ENCODE measurements around the gene ADIPOR2.
"Not testable (repeated sequence)": the region's sequence is repeated elsewhere in the genome, so short reads cannot be mapped to it uniquely, and the experiment has no call there.

The ADIPOR2 gene

GRCh38 chr12:1732914-1733313 is 42.0 kb downstream of the ADIPOR2 start:
- no peak for DNase-seq (ENCODE audit: low read depth, low spot score)

DNA sequence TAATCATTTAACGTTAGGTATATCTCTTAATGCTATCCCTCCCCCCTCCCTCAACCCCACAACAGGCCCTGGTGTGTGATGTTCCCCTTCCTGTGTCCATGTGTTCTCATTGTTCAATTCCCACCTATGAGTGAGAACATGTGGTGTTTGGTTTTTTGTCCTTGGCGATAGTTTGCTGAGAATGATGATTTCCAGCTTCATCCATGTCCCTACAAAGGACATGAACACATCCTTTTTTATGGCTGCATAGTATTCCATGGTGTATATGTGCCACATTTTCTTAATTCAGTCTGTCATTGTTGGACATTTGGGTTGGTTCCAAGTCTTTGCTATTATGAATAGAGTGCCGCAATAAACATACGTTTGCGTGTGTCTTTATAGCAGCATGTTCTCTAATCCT is 42.8 kb downstream of the ADIPOR2 start:
- DNase-seq (ENCODE audit: low read depth, low spot score) = not testable (repeated sequence)

DNA sequence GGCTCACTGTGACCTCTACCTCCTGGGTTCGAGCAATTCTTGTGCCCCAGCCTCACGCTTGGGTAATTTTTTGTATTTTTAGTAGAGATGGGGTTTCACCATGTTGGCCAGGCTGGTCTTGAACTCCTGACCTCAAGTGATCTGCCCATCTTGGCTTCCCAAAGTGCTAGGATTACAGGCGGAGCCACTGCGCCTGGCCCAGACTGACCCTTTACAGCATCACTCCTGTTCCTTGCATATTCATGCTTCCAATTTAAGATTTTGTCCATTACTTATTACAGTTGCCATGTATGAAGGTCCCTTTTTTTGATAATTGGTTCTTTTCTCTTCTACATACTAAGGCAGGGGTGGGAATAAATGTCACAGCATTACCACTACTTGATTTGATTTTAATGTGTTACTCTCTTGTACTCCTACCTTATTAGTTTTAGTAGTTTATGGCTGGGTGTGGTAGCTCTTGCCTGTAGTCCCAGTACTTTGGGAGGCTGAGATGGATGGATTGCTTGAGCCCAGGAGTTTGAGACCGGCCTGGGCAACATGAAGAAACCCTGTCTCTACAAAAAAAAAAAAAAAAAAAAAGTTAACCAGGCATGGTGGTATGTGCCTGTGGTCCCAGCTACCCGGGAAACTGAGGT is 46.9 kb downstream of the ADIPOR2 start:
- no peak for DNase-seq (ENCODE audit: low read depth, low spot score)

GRCh38 chr12:1738446-1738845 is 47.6 kb downstream of the ADIPOR2 start:
- DNase-seq (ENCODE audit: low read depth, low spot score) = no peak

- DNase-seq (ENCODE audit: low read depth, low spot score) = no peak
Measured at GRCh38 chr12:1739368-1739767, 48.5 kb downstream of the ADIPOR2 start.

DNA sequence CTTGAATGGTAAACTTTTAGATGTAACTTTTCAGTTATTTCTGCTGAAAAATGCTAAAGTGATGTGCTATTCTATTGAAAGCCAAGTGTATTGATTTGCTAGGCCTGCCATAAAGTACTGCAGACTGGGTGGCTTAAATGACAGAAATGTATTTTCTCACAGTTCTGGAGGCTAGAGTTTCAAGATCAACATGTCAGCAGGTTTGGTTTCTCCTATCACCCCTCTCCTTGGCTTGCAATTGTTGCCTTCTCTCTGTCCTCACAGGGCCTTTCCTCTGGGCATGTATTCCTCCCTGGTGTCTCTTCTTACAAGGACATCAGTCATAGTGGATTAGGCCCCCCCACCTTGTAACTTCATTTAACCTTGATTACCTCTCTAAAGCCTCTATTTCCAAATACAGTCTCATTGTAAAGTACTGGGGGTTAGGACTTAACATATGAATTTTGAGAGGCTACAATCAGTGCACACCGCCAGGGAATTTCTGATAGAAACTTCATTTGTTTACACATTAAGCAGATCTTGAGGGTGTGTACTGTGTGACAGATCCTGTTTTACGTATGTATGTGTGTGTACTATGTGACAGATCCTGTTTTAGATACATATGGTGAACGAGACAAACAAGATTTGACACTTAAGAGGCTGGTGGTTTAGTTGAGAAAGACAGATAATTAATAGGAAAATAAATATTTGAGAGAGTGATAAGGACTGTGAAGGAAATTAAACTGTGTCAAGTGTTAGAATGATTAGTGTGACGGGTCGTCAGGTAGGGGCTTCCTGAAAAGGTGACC is 49.5 kb downstream of the ADIPOR2 start:
- DNase-seq (ENCODE audit: low read depth, low spot score) = no peak

- DNase-seq (ENCODE audit: low read depth, low spot score) = no peak
Measured at GRCh38 chr12:1741154-1741949, 50.5 kb downstream of the ADIPOR2 start.

GRCh38 chr12:1744932-1745331 is 54.1 kb downstream of the ADIPOR2 start:
- DNase-seq (ENCODE audit: low read depth, low spot score) = no peak

GRCh38 chr12:1747609-1748008 is 56.7 kb downstream of the ADIPOR2 start:
- no peak for DNase-seq (ENCODE audit: low read depth, low spot score)

GRCh38 chr12:1749019-1749418 is 58.1 kb downstream of the ADIPOR2 start:
- DNase-seq (ENCODE audit: low read depth, low spot score) = no peak

DNA sequence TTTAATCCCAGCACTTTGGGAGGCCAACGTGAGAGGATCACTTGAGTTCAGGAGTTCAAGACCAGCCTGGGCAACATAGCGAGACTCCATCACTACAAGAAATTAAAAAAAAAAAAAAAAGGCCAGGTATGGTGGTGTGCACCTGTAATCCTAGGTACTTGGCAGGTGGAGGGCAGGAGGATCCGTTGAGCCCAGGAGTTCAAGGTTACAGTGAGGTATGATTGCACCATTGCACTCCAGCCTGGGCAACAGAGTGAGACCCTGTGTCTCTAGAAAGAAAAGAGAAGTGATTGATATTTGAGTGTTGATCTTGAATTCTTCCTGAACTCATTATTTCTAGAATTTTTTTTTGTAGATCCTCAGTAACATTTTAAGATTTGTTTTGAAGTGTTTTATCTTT is 59.4 kb downstream of the ADIPOR2 start:
- no peak for DNase-seq (ENCODE audit: low read depth, low spot score)

DNA sequence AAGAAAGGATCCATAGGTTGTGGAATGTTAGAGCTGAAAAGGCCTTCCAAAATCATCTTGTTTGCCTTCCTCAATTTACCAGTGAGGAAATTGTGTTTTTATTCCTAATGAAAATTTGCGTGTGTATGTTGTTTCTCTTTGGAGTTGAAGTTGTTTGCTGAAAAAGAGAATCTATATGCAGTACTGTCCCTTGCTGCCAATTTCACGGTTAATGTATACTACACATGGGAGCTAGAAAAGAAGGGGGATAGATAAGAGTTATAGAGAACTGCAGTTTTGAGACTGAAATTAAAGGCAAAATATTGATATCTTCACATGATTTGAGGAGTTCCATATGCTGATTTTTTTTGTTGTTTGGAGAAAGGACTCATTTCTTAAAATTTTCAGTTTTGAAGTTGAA is 67.5 kb downstream of the ADIPOR2 start:
- DNase-seq (ENCODE audit: low read depth, low spot score) = no peak

GRCh38 chr12:1758887-1759286 is 68.0 kb downstream of the ADIPOR2 start:
- no peak for DNase-seq (ENCODE audit: low read depth, low spot score)

GRCh38 chr12:1760566-1761382 is 69.9 kb downstream of the ADIPOR2 start:
- DNase-seq (ENCODE audit: low read depth, low spot score) = no peak

GRCh38 chr12:1761857-1762256 is 71.0 kb downstream of the ADIPOR2 start:
- no peak for DNase-seq (ENCODE audit: low read depth, low spot score)

GRCh38 chr12:1763153-1763552 is 72.3 kb downstream of the ADIPOR2 start:
- no peak for DNase-seq (ENCODE audit: low read depth, low spot score)

DNA sequence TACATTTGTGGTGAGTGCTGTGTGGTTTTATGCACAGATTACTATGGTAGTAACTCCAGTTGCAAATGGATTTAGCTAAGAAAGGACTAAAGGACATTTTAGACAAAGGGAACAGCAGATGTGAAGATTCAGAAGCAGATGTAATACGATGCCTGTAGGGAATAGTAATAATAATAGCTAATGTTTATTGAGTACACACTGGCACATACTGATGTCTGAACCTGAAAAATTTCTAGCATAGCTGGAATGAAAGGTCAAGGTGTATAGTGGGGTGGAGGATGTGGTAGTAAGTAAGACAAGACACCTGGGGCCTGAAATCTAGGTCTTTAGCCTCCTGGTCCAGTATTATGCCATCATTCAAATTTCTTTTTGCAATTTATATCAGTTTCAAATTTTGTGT is 75.2 kb downstream of the ADIPOR2 start:
- no peak for DNase-seq (ENCODE audit: low read depth, low spot score)

DNA sequence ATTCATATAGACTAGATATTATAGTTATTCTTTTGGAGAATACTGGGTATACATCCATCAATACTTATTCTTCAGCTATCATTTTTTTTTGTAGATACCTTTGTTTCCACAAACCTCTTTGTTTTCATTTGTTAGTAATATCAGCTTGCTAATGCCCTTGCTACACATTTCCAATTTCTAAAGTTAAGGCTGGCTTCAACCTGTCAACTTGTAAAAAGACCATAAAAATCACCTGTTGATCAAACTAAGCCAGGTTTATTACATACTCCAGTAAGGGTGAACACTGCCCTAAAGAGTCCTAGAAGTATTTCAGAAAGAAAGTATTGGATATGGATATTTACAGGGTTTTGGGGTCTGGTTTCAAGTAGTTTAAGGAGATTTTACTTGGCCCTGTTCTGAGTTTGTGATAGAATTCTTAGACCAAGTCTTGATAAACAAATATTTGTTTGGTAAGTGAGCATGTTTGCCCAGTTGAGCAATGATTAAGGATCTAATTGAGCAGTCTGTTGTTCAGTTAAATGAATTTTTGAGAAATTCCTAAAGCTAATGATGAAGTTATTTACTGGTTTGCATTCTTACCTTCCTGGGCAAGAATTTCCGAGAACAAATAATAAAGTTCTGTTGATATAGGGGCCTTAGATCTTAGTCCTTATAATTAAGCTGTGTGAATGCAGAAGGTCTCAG is 76.7 kb downstream of the ADIPOR2 start:
- no peak for DNase-seq (ENCODE audit: low read depth, low spot score)

- DNase-seq (ENCODE audit: low read depth, low spot score) = no peak
Measured at GRCh38 chr12:1768615-1769014, 77.7 kb downstream of the ADIPOR2 start.

- no peak for DNase-seq (ENCODE audit: low read depth, low spot score)
Measured at GRCh38 chr12:1769809-1770494, 79.1 kb downstream of the ADIPOR2 start.

Data from activated CD4-positive, CD25-positive, alpha-beta regulatory T cell treated with anti-CD3 and anti-CD28 coated beads, Interleukin-2, amount 50 U/mL, for 16 hours (primary cell).